Stomach (tissue), 4 donors: ENCODE measurements around the gene MID1.

Source experiments
- POLR2A ChIP-seq, 4 donors: fragments of 450-650 bp; IDR thresholded peaks; one replicate each; pipeline ENCODE4 v1.6.1; 2016; ENCODE audit warnings: antibody characterized with exemption in 4 of 4, control low read depth in 2 of 4, mild to moderate bottlenecking in 1 of 4, moderate library complexity in 1 of 4
- TF ChIP-seq, protein P1 (sequence below), 7 experiments: fragments of 450-650 bp in 4 of 7; fragments of 200-600 bp in 3 of 7; sonication (generic) in 3 of 7; IDR thresholded peaks; one replicate each; pipeline ENCODE4 v1.5.1; 2016 to 2019; ENCODE audit warnings: antibody characterized with exemption in 7 of 7, control low read depth in 2 of 7, mild to moderate bottlenecking in 1 of 7

GRCh38 chrX:10471418-10471817 is 149.0 kb downstream of the MID1 start:
- TF ChIP-seq, protein P1, sequence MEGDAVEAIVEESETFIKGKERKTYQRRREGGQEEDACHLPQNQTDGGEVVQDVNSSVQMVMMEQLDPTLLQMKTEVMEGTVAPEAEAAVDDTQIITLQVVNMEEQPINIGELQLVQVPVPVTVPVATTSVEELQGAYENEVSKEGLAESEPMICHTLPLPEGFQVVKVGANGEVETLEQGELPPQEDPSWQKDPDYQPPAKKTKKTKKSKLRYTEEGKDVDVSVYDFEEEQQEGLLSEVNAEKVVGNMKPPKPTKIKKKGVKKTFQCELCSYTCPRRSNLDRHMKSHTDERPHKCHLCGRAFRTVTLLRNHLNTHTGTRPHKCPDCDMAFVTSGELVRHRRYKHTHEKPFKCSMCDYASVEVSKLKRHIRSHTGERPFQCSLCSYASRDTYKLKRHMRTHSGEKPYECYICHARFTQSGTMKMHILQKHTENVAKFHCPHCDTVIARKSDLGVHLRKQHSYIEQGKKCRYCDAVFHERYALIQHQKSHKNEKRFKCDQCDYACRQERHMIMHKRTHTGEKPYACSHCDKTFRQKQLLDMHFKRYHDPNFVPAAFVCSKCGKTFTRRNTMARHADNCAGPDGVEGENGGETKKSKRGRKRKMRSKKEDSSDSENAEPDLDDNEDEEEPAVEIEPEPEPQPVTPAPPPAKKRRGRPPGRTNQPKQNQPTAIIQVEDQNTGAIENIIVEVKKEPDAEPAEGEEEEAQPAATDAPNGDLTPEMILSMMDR (IDR thresholded peaks at IDR 0.05) = no peak
- TF ChIP-seq POLR2A (IDR thresholded peaks at IDR 0.05) = no peak
